GM18508 (cell line): Measurements from ENCODE around the gene RCSD1.

Experiments
- ATAC-seq: cut with Tn5 transposase; IDR thresholded peaks from one replicate; pipeline ENCODE4 v1.9.1; 2021; ENCODE audit warnings: moderate number of reproducible peaks; ENCODE audit not compliant: insufficient read depth, unreplicated experiment

The RCSD1 gene

DNA sequence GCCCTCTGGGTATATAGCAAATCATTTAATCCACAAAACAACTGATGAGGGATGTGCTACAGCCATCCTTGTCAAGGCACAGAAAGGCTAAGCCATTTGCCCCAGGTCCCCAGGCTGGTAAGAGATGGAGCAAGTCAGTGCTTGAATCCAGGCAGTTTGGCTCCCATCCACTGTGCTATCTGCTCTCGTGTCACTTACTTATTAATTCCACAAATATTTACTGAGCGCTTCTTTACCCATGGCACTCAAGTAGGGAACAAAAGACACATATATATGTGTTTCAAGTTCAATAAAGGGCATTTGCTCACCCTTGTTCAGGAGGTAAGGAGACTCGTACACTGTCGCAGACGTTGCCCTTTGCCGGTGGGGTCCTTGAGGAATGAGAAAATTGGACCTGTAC lies 53.2 kb downstream of the RCSD1 start:
- ATAC-seq: no peak

DNA sequence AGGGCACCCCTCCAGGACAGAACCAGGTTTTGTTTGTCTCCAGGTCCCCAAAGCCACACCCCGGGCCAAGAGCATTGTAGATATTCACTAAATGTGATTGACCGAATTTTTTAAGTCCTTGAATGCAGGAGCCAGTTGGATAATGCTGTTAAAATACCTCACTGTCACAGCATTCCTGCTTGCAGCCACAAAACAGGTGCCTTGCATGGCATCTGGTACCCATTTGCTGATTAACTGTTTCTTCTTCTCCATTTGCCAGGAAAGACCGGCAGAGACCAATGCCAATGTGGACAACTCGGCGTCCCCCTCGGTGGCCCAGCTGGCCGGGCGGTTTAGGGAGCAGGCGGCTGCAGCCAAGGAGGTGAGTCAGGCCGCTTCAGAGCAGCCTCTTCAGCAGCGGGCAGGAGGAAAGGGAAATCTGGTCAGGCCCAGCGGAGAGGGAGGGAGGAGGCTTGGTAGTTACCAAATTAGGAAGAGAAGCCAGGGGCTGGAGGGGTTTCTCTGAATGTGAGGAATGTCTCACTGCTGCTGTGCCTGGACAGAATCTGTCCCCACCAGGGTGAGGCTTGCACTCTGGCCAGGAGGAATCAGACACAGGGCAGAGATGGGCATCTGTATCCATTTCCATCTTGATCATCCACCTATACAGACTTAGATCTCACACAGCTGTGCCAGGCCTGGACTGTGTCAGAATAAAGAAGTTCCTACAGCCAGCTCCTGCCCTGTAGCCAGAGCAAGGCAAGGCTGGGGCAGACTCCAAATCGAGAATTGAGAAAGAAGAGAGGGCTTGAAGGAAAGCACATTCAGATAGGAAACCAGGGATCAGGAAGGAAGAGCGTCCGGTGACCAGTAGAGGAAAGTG lies 53.8 kb downstream of the RCSD1 start:
- no peak for ATAC-seq

DNA sequence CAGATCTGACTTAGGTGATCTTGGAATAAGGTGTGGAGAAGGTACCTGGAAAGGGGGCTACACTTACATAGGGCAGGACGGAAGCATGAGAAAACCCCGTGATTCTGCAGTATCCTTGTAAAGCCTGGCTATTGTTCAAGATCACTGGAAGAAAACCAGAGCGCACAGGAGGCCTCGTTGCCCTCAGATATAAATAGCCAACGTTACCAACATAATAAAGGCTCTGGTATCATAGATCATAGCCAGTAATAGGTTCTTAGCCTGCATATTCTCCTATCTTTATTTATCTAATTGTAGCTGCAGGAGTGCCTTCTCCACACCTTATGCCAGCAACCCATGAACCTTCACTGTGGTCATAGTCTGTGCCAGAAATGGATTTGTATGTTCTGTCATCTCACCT lies 55.8 kb downstream of the RCSD1 start:
- ATAC-seq: no peak

DNA sequence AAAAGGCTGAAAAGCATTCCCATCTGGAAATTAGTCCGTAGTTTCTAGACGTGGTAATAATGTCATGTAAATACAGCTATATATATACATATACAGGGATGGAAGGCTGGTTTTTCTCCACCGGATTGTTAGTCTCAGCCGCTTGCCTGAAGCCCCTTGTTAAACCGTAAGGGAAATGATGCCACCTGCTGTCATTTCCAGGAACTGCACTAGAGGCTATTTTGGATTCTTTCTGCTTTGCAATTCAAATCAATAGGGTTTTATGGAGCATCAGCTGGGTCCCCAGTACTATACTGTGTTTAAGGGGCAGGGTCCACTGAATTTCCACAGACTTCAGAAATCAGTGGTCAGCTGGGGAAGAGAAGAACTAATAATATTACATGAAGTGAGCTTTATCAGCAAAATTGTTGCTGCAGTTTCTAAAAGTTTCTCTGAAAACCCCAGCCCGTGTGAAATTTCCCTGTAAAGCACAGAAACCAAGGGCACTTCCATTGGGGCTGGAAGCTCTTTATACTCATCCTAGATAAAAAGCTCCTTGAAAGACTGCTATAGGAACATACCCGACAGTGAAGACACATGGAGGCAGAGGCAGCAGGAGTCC lies 58.0 kb downstream of the RCSD1 start:
- no peak for ATAC-seq

DNA sequence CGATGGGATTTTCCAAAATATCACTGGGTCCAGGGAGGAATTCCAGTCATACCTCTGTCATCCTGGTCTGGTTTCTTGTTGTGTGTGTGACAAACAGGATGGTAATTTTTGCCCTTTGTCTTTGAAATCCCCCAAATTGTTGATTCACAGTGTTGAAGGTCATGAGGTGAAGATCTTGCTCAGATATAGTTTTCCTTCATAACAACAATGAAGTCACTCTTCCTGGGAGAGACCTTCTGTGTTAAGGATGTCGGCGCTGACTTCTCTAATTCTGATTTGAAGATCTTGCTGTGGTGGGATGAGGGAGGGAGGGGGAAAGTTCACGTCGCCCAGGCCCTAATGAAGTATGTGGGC lies 59.5 kb downstream of the RCSD1 start:
- no peak for ATAC-seq

DNA sequence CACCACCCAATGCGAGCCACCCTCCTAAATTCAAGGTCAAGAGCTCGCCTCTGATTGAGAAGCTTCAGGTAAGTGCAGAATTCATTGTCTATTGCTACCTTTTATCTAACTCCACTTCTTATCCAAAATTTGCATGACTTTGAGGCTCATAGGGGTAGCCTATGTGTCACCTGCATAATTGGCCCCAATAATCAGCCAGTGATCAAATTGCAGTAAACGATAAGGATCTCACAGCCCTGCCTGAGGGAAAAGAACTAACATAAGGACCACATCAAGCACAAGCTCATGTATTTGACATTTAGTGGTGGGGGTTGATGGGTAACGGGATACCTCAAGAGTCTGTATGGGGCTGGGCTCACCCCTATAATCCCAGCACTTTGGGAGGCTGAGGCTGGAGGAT lies 60.0 kb downstream of the RCSD1 start:
- ATAC-seq: no peak

DNA sequence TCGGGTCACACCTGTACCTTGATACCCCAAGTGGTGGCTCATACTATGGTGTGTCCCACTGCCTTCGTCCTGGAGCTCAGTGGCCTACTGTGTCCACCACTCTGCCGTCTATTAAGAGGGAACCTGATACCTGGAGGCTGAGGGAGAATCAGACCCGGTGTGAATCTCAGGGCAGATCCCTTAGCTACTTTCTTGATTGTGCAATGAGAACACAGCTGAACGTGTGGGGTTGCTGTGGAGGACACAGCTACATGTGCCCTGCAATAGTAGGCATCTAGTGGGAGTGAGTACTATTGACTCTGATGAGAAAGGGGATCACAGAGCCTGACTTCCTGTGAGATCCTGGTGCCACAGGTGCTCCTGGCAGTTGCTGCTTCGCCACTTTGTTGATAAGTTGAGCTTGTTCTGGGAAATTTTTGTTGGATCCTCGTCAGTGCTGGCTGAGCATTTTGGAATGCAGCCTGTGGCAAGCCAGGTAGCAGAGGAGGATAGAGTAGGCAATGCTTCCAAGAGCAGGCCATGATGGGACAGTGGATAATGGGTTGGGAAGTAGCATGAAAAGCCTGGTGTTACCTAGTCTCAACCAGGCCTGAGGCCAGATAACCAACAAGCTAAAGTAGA lies 63.5 kb downstream of the RCSD1 start:
- ATAC-seq: no peak

DNA sequence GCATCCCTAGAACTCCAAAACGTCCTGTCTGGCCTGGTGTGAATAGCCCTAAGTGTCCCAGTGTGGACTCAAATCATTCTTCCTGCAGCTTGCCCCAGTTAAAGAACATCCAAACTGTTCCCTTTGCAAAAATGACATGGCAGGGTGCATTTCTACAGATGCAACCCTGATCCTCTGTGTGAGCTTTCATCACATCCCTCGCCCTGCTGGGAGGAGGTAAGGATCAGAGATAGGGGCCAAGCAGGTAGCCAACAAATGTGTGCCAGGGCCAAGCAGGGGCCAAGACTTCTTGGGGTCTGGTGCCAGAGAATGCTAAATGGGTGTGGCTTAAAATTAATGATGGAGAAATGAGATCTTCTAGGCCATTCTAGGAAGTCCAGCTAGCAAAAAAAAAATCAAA lies 64.7 kb downstream of the RCSD1 start:
- ATAC-seq: no peak

DNA sequence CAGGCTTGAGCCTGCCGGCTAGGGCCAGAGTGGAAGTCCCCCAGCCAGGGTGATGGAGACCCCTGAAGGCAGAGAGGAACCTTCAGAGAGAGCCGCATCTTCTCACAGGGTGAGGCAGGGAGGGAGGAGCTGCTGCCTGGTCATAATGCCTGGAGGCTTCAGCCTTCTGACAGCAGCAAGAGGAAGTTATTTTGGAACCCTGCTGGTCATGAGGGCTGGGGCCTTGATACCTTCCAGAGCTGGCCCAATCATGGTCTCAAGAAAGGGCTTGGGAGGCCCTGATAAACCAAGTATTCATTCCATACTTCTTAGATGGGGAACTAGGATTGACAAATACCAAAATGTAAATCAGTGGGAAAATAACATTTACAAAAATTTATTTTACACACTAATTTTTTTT lies 65.1 kb downstream of the RCSD1 start:
- no peak for ATAC-seq

DNA sequence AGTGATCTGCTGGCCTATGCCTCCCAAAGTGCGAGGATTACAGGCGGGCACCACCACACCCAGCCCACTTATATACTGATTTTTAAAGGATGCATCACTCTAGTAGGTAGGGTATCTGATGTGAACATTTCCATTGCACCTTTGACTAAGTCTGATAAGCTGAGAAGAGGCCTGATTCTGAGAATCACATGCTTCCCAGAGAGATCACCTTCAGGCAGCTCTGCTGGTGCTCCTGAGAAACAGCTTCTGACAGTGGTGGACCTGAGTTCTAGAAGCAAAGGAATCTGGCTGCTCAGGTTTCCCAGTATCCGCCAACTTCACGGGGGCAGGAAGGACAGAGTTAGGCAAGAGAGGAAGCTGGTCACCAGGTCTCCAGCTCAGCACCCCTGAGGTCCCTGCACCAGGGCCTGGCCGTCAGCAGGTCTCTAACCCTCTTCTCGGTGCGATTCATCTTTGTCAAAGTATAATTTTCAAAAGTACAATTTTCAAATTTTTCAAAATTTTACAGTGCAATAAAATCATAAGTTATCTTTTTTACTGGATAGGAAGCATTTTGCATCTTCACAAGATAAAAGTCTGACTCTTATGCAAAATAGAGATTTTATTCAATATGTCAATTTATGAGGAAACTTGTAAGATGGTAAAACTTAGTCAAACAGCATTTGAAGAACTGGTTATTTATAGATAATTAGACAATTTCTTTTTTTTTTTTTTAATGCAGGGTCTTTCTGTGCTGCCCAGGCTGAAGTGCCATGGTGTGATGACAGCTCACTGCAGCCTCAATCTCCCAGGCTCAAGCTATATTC lies 65.9 kb downstream of the RCSD1 start:
- no peak for ATAC-seq

DNA sequence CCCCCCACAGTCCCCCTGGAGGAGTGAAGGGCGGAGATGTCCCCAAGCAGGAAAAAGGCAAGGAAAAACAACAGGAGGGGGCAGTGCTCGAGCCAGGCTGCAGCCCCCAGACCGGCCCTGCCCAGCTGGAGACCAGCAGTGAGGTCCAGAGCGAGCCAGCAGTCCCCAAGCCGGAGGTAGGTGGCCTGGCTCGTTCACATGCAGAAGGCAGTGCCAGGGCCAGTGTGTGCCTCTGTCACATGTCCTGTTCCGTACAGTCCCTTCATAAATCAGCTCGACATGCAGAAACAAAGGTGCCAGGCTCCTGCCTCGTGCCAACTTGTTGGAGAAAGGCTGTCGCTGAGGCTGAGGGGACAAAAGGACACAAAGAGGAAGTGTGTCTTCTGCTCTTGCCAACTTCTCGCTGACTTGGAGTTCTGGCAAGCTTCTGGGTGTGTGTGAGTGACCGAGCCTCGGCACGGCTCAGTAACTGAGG lies 67.7 kb downstream of the RCSD1 start:
- no peak for ATAC-seq

DNA sequence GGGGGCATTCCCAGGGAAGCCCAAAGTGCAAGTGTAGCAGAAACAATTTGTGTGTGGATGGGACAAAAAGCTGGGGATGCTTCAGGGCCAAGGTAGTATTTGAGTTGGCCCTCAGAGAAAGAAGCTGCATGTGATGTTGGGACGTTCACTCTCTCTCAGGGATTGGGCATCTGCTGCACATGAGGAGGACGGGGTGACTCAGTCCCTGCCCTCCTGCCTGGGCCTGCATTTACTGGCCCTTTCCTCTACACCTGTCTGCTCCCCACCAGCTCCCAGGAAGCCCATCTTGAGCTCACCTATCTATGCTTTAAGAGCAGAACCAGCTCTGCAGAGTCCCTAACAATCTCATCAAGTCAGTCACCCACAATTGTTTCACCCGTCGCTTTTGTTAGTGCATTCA lies 68.3 kb downstream of the RCSD1 start:
- no peak for ATAC-seq

DNA sequence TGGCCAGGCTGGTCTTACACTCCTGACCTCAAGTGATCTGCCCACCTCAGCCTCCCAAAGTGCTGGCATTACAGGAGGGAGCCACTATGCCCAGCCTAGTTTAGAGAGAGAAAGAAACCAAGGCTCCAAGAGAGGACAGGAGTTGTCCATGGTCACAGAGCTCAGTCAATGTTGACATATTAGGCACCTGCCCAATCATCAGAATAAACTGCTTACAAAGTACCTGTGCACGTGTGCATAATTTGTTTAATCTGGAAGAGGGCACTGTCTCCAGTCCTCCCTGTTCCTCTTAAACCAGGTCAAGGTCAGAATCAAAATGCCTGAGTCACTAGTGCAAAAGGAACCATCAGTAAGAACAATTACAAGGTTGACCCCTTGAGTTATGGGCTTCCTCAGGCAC lies 71.5 kb downstream of the RCSD1 start:
- no peak for ATAC-seq

DNA sequence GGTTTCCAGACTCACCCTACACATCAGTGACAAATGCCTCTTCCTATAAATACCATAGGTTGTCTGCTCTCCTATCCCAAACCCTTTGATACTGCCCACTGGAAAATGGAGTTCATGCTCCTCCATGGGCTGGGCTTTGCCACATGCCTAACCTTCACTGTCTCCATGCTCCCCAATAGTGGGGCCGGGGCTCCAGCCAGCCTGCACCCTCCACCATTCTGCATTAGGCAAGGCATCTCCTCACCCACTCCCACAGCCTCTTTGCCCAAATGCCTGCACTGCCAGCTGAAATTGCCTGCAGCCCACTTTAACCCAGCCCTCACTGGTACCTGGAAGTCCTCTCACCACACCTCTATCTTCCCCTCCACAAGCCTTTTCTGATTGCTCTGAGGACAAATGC lies 73.5 kb downstream of the RCSD1 start:
- ATAC-seq: no peak

DNA sequence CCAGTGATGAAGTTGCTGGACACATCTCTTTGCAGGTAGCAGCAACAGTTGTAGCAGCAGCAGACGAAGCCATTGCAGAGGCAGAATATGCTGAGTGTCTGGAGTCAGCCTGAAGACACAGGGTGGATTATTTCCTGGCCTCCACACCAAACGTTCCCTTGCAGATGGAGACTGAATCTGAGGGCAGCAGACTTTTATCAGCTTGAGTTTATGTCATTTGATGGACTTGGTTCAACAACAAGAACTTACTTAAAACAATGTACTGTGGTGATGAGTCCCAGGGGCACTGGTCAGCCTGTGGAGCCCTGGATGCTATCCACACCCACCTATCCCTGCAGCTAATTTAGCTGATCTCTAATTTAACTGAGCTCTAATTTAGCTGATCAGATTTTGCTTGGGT lies 74.7 kb downstream of the RCSD1 start:
- ATAC-seq: no peak

DNA sequence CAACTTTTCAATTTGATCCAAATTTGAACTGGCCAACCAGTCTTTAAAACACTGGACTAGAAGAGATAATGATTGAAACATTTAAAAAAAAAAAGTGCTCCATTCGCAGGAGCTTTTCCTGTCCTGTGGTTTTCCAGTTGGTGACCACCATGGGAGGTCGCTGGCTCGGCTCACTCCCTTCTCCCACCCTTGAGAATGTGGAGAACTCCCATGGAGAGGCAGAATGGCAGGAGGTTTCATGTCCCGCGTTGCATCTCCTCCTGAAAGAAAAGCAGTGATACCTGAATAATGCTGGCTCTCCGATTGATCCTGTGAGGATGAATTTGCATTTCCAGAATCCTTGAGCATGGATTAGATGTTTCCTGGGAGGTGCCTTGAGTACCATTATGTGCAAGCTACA lies 75.2 kb downstream of the RCSD1 start:
- no peak for ATAC-seq

DNA sequence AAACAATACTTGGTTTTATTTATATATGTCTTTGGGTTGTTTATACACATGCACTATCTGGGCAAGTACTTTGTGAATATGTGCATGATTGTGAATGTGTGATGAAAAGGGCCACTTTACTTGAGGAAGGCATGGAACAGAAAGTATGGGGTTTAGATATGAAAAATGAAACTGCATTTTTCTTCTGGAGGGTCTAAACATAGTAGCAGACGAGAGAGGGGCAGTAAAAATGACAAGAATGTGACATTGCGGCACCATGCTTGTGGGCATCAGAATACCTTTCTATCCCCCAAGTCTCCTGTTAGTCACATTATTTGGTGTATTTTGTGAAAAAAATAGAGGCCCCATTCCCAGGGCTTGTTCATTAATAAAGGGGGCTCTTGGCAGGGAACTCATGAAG lies 76.3 kb downstream of the RCSD1 start:
- ATAC-seq: no peak

DNA sequence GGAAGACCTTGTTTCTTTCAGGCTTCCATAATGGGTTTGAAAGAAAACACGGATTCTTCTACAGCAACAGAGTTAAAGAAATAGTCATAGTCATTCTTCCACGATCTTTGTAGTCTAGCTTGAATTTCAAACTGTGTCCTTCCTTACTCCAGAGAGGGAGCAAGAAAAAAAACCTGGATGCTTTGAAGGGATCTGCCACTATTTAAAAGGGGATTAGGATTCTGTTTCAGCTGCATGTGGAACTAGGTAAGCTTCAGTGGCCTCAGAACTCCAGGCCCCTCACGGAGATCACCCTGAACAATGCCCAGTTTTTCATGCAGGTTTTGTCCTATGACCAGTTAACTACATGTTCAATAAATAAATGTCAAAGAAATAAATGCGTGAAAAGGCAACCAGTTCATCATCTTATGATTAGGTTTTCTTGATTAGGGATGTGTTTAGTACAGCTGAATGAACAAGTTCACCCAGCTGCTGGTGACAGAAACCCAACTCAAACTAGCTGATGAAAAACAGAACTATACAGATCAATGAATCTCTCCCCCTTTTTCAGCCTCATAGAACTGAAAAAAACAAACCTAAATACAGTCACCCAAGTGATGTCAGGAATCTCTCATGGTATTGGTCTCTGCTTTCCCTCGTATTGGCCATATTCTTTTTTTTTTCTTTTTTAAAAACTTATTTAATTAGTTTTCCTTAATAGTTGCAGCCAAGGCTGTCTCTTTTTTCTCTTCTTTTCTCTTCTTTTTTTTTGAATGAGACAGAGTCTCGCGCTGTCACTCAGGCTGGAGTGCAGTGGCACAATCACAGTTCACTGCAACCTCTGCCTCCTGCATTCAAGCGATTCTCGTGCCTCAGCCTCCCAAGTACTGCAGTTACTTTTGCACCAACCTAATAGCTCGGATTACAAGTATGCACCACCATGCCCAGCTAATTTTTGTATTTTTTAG lies 77.2 kb downstream of the RCSD1 start:
- no peak for ATAC-seq

DNA sequence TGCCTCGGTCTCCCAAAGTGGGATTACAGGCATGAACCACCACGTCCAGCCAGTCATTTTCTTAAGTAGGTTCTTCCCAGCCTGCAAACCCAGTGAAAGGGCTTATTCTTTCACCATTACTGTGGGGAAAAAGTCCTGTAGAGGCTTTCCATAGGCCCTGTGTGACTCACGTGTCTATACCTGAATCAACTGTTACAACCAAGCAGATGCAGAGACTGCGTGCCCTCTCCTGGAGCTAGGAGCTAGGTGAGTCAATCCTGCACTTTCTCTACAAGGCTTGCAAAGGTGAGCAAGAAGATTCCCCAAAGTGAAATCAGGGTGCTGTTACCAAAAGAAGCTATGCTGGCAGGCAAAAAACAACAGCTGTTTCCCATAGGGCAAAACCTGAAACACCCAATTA lies 77.9 kb downstream of the RCSD1 start:
- ATAC-seq: no peak

DNA sequence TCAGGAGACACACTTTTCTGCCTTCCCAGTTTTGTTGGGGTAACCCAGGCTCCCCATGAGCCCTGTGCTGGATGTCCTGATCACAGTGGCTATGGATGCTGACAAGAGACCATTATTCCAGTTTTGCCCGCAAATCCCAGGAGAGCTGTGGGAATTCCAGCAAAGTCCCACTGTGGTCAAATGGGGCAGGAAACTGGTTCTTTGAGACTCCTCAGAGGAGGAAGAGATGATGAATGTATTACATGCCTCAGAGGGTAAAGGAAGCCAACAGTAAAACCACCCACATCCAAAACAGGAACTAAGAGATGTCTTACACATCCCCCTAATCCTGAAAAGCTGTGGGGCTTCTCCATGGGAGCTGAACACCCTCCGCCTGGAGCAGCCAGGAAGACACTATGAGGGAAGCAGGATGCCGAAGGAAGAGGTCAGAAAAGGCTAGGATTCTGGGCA lies 78.9 kb downstream of the RCSD1 start:
- ATAC-seq: no peak
